ENCODE results near the gene MORN2.

Gene MORN2

DNA sequence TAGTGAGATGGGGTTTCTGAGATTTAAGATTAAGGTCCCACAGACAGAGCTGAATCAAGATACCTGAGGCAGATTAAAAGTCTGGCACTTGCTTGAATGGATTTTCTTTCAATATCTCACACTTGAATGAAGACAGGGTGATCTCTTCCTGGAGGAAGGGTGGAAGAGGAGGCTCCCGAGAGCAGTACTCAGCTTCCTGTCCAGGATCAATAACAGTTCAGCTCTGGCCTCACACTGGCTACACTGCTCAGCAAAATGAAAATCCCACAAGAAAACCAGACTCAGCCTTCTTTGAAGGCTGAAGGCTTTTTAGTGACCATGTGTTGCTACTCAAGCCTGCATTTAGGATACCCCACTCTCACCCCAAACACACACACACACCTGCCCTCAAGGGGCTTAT is 24.9 kb downstream of the MORN2 start:
- Histone ChIP-seq H2AFZ (ENCODE audit: low read length) (no peak overlapping the region), H3K79me2 (ENCODE audit: insufficient read depth, low read length) (no peaks in the 10 kb centered on the region), H3K27me3 (ENCODE audit: insufficient read depth, low read length) (no peaks in the 10 kb centered on the region), H3K36me3 (ENCODE audit: insufficient read depth, low read length) (no peaks in the 10 kb centered on the region), H3K27ac (ENCODE audit: low read depth, low read length, poor library complexity, severe bottlenecking) (no peak overlapping the region), H3K9ac (ENCODE audit: low read length) (no peak overlapping the region), H3K4me3 (ENCODE audit: low read depth, low read length, poor library complexity, severe bottlenecking) (no peak overlapping the region), H3K9me2 (ENCODE audit: low read depth, low read length) (no peaks in the 10 kb centered on the region), H3K4me1 (ENCODE audit: insufficient read depth, low read length, severe bottlenecking) (no peaks in the 10 kb centered on the region), H4K20me1 (ENCODE audit: insufficient read depth, low read length) (no peaks in the 10 kb centered on the region), H3F3A (ENCODE audit: insufficient read depth, low read length) (no peaks in the 10 kb centered on the region), H3K9me3 (ENCODE audit: low read length) (no peaks in the 10 kb centered on the region), H3K4me2 (ENCODE audit: low read length) (no peak overlapping the region)
- TF ChIP-seq EZH2 (IDR thresholded peaks at IDR 0.05; ENCODE audit: borderline replicate concordance, low read length) (no peak), CTCF (IDR thresholded peaks at IDR 0.05; ENCODE audit: low read length) (no peak)

DNA sequence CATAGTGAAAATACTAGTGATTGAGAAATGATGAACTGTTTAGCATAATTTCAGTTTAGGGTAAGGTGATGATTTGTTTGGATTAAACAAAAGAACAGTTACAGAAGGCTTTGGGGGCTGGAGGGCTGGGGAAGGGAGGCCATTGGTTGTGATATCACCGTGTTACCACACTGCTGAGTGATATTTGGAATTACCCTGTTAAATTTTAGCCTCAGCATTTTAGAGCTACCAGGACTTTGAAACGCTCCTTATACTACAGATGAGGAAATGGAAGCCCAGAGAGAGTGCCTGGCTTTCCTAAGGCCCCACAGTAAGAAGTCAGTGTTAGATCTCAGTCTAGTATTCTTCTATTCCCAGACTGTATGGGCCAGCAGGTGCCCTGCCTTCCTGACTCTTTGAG is 29.5 kb downstream of the MORN2 start:
- H3K4me1 ChIP-seq (ENCODE audit: insufficient read depth, low read length, severe bottlenecking) = no peaks in the 10 kb centered on the region
- H3K27ac ChIP-seq (ENCODE audit: low read depth, low read length, poor library complexity, severe bottlenecking) = no peak overlapping the region
- no peak overlapping the region for H3K9ac ChIP-seq (ENCODE audit: low read length)
- H3K4me2 ChIP-seq (ENCODE audit: low read length) = no peak overlapping the region
- no peak overlapping the region for H2AFZ ChIP-seq (ENCODE audit: low read length)
- no peaks in the 10 kb centered on the region for H3K9me3 ChIP-seq (ENCODE audit: low read length)
- H3K4me3 ChIP-seq (ENCODE audit: low read depth, low read length, poor library complexity, severe bottlenecking) = no peak overlapping the region
- H4K20me1 ChIP-seq (ENCODE audit: insufficient read depth, low read length) = no peaks in the 10 kb centered on the region
- no peaks in the 10 kb centered on the region for H3K27me3 ChIP-seq (ENCODE audit: insufficient read depth, low read length)
- no peaks in the 10 kb centered on the region for H3K36me3 ChIP-seq (ENCODE audit: insufficient read depth, low read length)
- H3F3A ChIP-seq (ENCODE audit: insufficient read depth, low read length) = no peaks in the 10 kb centered on the region
- no peaks in the 10 kb centered on the region for H3K79me2 ChIP-seq (ENCODE audit: insufficient read depth, low read length)
- TF ChIP-seq CTCF (IDR thresholded peaks at IDR 0.05; ENCODE audit: low read length) (no peak), EZH2 (IDR thresholded peaks at IDR 0.05; ENCODE audit: borderline replicate concordance, low read length) (no peak)
- no peaks in the 10 kb centered on the region for H3K9me2 ChIP-seq (ENCODE audit: low read depth, low read length)

- no peaks in the 10 kb centered on the region for H3K9me2 ChIP-seq (ENCODE audit: low read depth, low read length)
- no peaks in the 10 kb centered on the region for H3K36me3 ChIP-seq (ENCODE audit: insufficient read depth, low read length)
- H3K9me3 ChIP-seq (ENCODE audit: low read length) = no peaks in the 10 kb centered on the region
- H3K79me2 ChIP-seq (ENCODE audit: insufficient read depth, low read length) = no peaks in the 10 kb centered on the region
- no peaks in the 10 kb centered on the region for H3F3A ChIP-seq (ENCODE audit: insufficient read depth, low read length)
- H4K20me1 ChIP-seq (ENCODE audit: insufficient read depth, low read length) = no peaks in the 10 kb centered on the region
- TF ChIP-seq EZH2 (IDR thresholded peaks at IDR 0.05; ENCODE audit: borderline replicate concordance, low read length) (no peak), CTCF (IDR thresholded peaks at IDR 0.05; ENCODE audit: low read length) (no peak)
- no peak overlapping the region for H2AFZ ChIP-seq (ENCODE audit: low read length)
- no peak overlapping the region for H3K4me2 ChIP-seq (ENCODE audit: low read length)
- no peaks in the 10 kb centered on the region for H3K27me3 ChIP-seq (ENCODE audit: insufficient read depth, low read length)
- H3K9ac ChIP-seq (ENCODE audit: low read length) = no peak overlapping the region
- H3K27ac ChIP-seq (ENCODE audit: low read depth, low read length, poor library complexity, severe bottlenecking) = no peak overlapping the region
- no peaks in the 10 kb centered on the region for H3K4me1 ChIP-seq (ENCODE audit: insufficient read depth, low read length, severe bottlenecking)
- H3K4me3 ChIP-seq (ENCODE audit: low read depth, low read length, poor library complexity, severe bottlenecking) = no peak overlapping the region
These were observed 31.5 kb downstream of the MORN2 start for GRCh38 chr2:38907242-38907641.

All from OCI-LY1 (cell line).